Thoracic aorta endothelial cell (primary cell): ENCODE measurements around the gene TST. TPM values are rescaled to one million over a fixed set of nuclear protein-coding genes. Genes with fewer than 3 reads are reported as not detected.

Experiments
- small RNA-seq: library from RNA; depleted of rRNA; stranded (forward); fragments of <200 nt; gene quantifications from one replicate; pipeline ENCODE3, GENCODE V24; 2012
- total RNA-seq: library from RNA; depleted of rRNA; stranded (reverse); fragments of >200 nt; gene quantifications from 2 replicates; pipeline ENCODE4 v1.2.3, GENCODE V29; 2012

The TST gene
- total RNA-seq = 40.9 and 41.8 TPM in 2 replicates

GRCh38 chr22:37019309-37020191 lies at the start of gene TST, which contains the start of gene MPST:
Gene TST (minus strand): TSS chr22:37019447. CDS start chr22:37018732, 715 bp downstream.
Gene MPST (plus strand): TSS chr22:37019742. CDS start chr22:37019837, 95 bp downstream.

GRCh38 chr22:37051391-37052385 lies 32.4 kb upstream of the TST start, which contains the start of gene KCTD17:
Gene KCTD17 (plus strand): TSS chr22:37051742. CDS start chr22:37051761, 19 bp downstream.

Small RNA genes within 50 kb of the gene (small RNA-seq; reads per million reads assigned to genes)
- not detected for gene RF00019

Other genes starting within 250 kb of the TST start
- gene IFT27, start 243.3 kb downstream of the TST start, total RNA-seq = 14.4 and 18.1 TPM in 2 replicates
- not detected in 2 replicates for gene PVALB, start 202.4 kb downstream of the TST start, total RNA-seq
- gene NCF4, start 158.4 kb downstream of the TST start, total RNA-seq = not detected in 2 replicates
- 13.4 and 15.7 TPM in 2 replicates for gene CSF2RB, start 105.8 kb downstream of the TST start, total RNA-seq
- gene MPST, start 295 bp upstream of the TST start, total RNA-seq = 108 and 115 TPM in 2 replicates
- 24.6 and 29.1 TPM in 2 replicates for gene KCTD17, start 32.3 kb upstream of the TST start, total RNA-seq
- not detected in 2 replicates for gene TMPRSS6, start 90.3 kb upstream of the TST start, total RNA-seq
- 0.07 TPM in 1 of 2 replicates, not detected in the other for gene IL2RB, start 130.5 kb upstream of the TST start, total RNA-seq
- 13.6 and 24.6 TPM in 2 replicates for gene C1QTNF6, start 168.8 kb upstream of the TST start, total RNA-seq
- not detected in 2 replicates for gene SSTR3, start 193.0 kb upstream of the TST start, total RNA-seq
- gene RAC2, start 224.8 kb upstream of the TST start, total RNA-seq = 61.7 and 84.1 TPM in 2 replicates